ENCODE results near the gene NUPR1. TPM values are rescaled to one million over a fixed set of nuclear protein-coding genes. Genes with fewer than 3 reads are reported as not detected.

The NUPR1 gene
- total RNA-seq, 1 experiment from 2014 or later, result 2.2 TPM

- intact Hi-C loops (cut with micrococcal nuclease), result loop anchor here (5.0 kb wide), 2 partner anchors 226 to 336 kb away; partner anchors contain the start of gene XPO6
- no peaks in the 10 kb centered on the region for H3K9me3 ChIP-seq (ENCODE audit: control insufficient read depth in 1 of 2, insufficient read depth in 1 of 2, low read depth in 1 of 2, low read length in 2 of 2)
- no peaks in the 10 kb centered on the region for H3K79me2 ChIP-seq (ENCODE audit: insufficient read depth, low read length)
- BruUV-seq (replicated peaks), result no TSS peak
- H4K20me1 ChIP-seq (ENCODE audit: insufficient read depth), result no peaks in the 10 kb centered on the region
- RAD21 ChIA-PET (ENCODE audit: low non-redundant PET in 1 of 2, low total read pairs in 2 of 2, uncharacterized antibody in 2 of 2, unreplicated experiment in 2 of 2), result no interaction called here
- no peaks in the 10 kb centered on the region for H3K27me3 ChIP-seq (ENCODE audit: insufficient read depth, low read length)
- no peak overlapping the region for H3K27ac ChIP-seq (ENCODE audit: low read depth, low read length)
- no peaks in the 10 kb centered on the region for H3K36me3 ChIP-seq (ENCODE audit: control insufficient read depth in 1 of 2, insufficient read depth in 2 of 2, low read length in 2 of 2)
- POLR2A ChIA-PET, result no interaction called here
- ATAC-seq, result no peak
- CTCF ChIA-PET, result no interaction called here
- no peak for TF ChIP-seq ELF1 (IDR thresholded peaks at IDR 0.05; ENCODE audit: borderline replicate concordance, low read depth)
- TF ChIP-seq SRF (IDR thresholded peaks at IDR 0.05; ENCODE audit: low read depth), result no peak
- DNase-seq (ENCODE audit: low read depth, low spot score), result no peak
- H3K4me2 ChIP-seq (ENCODE audit: low read length), result no peak overlapping the region
- no peak overlapping the region for H3K4me3 ChIP-seq (replicated peaks in 1 of 2; ENCODE audit: low read depth in 1 of 2, low read length in 2 of 2)
- H3K9ac ChIP-seq (ENCODE audit: low read length), result no peak overlapping the region
- H3K4me1 ChIP-seq (ENCODE audit: control insufficient read depth in 1 of 2, insufficient read depth in 2 of 2, low read length in 2 of 2), result peaks cover 0 to 6% of the 10 kb centered on the region in 2 experiments; a peak in 2 of 4 replicates
- H2AFZ ChIP-seq (ENCODE audit: low read depth, low read length, poor library complexity, severe bottlenecking), result no peak overlapping the region
- H3K9me2 ChIP-seq (ENCODE audit: insufficient read depth), result no peaks in the 10 kb centered on the region
Measured at GRCh38 chr16:28548306-28548802, 9.6 kb upstream of the NUPR1 start.

GRCh38 chr16:28546626-28547025, 7.9 kb upstream of the NUPR1 start:
- H3K36me3 ChIP-seq (ENCODE audit: control insufficient read depth in 1 of 2, insufficient read depth in 2 of 2, low read length in 2 of 2), result no peaks in the 10 kb centered on the region
- no peaks in the 10 kb centered on the region for H3K79me2 ChIP-seq (ENCODE audit: insufficient read depth, low read length)
- ATAC-seq, result no peak
- no peak overlapping the region for H3K9ac ChIP-seq (ENCODE audit: low read length)
- no peaks in the 10 kb centered on the region for H3K9me2 ChIP-seq (ENCODE audit: insufficient read depth)
- no peaks in the 10 kb centered on the region for H4K20me1 ChIP-seq (ENCODE audit: insufficient read depth)
- no peak overlapping the region for H3K27ac ChIP-seq (ENCODE audit: low read depth, low read length)
- H3K4me1 ChIP-seq (ENCODE audit: control insufficient read depth in 1 of 2, insufficient read depth in 2 of 2, low read length in 2 of 2), result peaks cover 0 to 3% of the 10 kb centered on the region in 2 experiments; a peak in 1 of 4 replicates
- H3K27me3 ChIP-seq (ENCODE audit: insufficient read depth, low read length), result no peaks in the 10 kb centered on the region
- ChIA-PET CTCF (no interaction called here), RAD21 (ENCODE audit: low non-redundant PET in 1 of 2, low total read pairs in 2 of 2, uncharacterized antibody in 2 of 2, unreplicated experiment in 2 of 2) (no interaction called here), POLR2A (no interaction called here)
- no peak overlapping the region for H3K4me2 ChIP-seq (ENCODE audit: low read length)
- H3K4me3 ChIP-seq (replicated peaks in 1 of 2; ENCODE audit: low read depth in 1 of 2, low read length in 2 of 2), result no peak overlapping the region
- no peak for DNase-seq (ENCODE audit: low read depth, low spot score)
- H2AFZ ChIP-seq (ENCODE audit: low read depth, low read length, poor library complexity, severe bottlenecking), result no peak overlapping the region
- no peaks in the 10 kb centered on the region for H3K9me3 ChIP-seq (ENCODE audit: control insufficient read depth in 1 of 2, insufficient read depth in 1 of 2, low read depth in 1 of 2, low read length in 2 of 2)
- intact Hi-C loops (cut with micrococcal nuclease), result loop anchor here (5.0 kb wide), 2 partner anchors 224 to 334 kb away; partner anchors contain the start of gene XPO6
- no peak for TF ChIP-seq POLR2A (IDR thresholded peaks at IDR 0.05; ENCODE audit: borderline replicate concordance, extremely low read depth, insufficient read depth, insufficient read length)
- TF ChIP-seq TCF7L2 (IDR thresholded peaks at IDR 0.05; ENCODE audit: borderline replicate concordance, extremely low read depth, insufficient read depth, insufficient read length), result no peak
- TF ChIP-seq CEBPB (IDR thresholded peaks at IDR 0.05; ENCODE audit: low read depth), result no peak
- TF ChIP-seq POLR2AphosphoS5 (IDR thresholded peaks at IDR 0.05; ENCODE audit: low read depth, low read length), result no peak
- no peak for TF ChIP-seq ZBTB33 (IDR thresholded peaks at IDR 0.05; ENCODE audit: extremely low read depth, insufficient replicate concordance, low read length)
- TF ChIP-seq ELF1 (IDR thresholded peaks at IDR 0.05; ENCODE audit: borderline replicate concordance, low read depth), result no peak
- TF ChIP-seq, protein P1, sequence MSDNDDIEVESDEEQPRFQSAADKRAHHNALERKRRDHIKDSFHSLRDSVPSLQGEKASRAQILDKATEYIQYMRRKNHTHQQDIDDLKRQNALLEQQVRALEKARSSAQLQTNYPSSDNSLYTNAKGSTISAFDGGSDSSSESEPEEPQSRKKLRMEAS (IDR thresholded peaks at IDR 0.05), result no peak
- TF ChIP-seq ATF3 (IDR thresholded peaks at IDR 0.05), result no peak
- no peak for TF ChIP-seq RAD21 (IDR thresholded peaks at IDR 0.05; ENCODE audit: low read depth)
- no peak for TF ChIP-seq JUND (IDR thresholded peaks at IDR 0.05)
- no peak for TF ChIP-seq CBX3 (IDR thresholded peaks at IDR 0.05; ENCODE audit: low read depth)
- TF ChIP-seq YY1 (IDR thresholded peaks at IDR 0.05; ENCODE audit: extremely low read depth, insufficient replicate concordance, low read depth, low read length), result no peak
- no peak for TF ChIP-seq SIN3A (IDR thresholded peaks at IDR 0.05; ENCODE audit: low read depth)
- no TSS peak for BruUV-seq (replicated peaks)

Data from HCT116 (cell line).